ENCODE results near the gene SAPCD2.

SAPCD2 gene

DNA sequence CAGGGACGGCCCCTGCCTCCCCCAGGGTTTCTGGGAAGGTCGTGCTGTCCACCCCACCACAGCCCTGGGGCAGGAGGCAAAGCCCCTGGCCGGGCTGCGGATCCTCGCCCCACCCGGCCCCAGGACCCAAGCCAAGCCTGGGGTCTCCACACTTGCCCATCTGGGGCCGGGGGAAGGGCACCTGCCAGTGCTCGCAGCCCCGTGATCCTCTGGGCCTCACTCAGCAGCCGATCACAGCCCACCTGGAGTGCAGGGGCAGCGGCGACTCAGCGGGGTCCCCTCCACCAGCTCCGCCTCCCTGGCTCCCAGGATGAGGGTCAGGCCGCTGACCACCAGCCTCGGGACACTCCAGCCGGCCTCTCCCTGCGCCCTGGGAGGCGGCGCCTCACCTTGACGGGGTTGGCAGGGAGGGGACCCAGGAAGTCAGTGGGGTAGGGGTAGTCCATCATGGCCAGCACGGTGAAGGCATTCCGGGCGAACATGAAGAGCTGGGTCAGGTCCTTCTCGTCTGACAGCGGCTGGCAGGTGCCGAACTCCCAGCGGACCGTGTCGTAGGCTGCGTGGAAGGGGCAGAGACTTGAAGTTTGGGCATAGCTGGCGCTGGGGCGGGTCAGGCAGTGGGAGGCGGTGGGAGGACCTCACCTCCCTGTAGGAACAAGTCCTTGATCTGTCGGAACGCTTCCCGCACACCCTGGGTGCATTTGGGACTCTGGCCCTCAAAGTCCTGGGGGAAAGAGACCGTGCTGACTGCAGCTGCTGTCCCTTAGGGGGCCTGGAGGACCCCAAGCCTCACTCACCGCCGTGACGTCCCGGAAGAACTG, 42.4 kb upstream of the SAPCD2 start:
- Histone ChIP-seq H3K9me3 (ENCODE audit: control insufficient read depth, insufficient read depth, low read depth, low read length) (no peaks in the 10 kb centered on the region), H3K36me3 (ENCODE audit: control insufficient read depth, insufficient read depth, low read length) (peaks cover 13% of the 10 kb centered on the region), H3K9ac (ENCODE audit: low read length) (no peak overlapping the region), H3K27ac (ENCODE audit: low read depth, low read length) (no peak overlapping the region), H3K4me3 (ENCODE audit: low read depth, low read length) (no peak overlapping the region), H3K27me3 (ENCODE audit: control insufficient read depth, insufficient read depth, low read length) (peaks cover 36% of the 10 kb centered on the region), H3K4me1 (ENCODE audit: control insufficient read depth, insufficient read depth, low read length) (0 out of 2 replicates have a peak, but pooled peaks cover 6% of the 10 kb centered on the region)

DNA sequence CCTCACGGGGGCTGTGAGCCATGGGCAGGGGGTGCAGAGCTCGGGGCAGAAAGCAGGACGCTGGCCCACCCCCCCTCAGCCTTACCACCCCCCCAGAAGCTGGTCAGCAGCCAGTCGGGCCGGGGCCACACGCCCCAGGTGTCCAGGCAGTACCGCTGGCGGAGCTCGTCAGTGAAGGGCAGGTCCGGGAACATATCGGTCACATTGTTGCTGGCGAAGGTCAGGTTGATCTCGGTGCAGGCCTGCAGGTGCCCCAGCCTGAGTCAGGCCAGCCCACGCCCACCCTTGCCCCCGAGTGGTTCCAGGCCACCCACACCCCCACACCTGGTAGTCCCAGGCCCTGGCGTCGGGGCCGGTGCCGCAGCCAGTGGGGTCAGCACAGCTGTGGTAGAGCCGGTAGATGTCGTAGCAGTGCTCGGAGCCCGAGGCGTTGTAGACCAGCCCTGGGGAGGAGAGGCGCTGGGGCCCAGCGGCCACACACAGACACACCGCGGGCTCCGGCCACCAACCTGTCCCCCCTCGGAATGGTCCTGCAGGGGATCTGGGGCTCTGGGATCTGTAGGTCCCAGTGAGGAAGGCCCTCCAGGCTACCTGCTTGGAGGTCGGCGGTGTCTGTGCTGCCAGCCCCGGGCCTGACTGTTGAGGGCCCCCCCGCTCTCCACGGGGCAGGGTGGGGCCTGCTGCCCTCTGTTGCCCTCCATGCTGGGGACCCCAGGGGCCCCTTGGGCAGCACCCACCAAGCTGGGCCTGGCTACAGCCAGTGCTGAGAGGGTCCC, 41.6 kb upstream of the SAPCD2 start:
- peaks cover 32% of the 10 kb centered on the region for H3K27me3 ChIP-seq (ENCODE audit: control insufficient read depth, insufficient read depth, low read length)
- H3K27ac ChIP-seq (ENCODE audit: low read depth, low read length): no peak overlapping the region
- no peak overlapping the region for H3K4me3 ChIP-seq (ENCODE audit: low read depth, low read length)
- H3K36me3 ChIP-seq (ENCODE audit: control insufficient read depth, insufficient read depth, low read length): peaks cover 21% of the 10 kb centered on the region
- no peak overlapping the region for H3K9ac ChIP-seq (ENCODE audit: low read length)
- H3K4me1 ChIP-seq (ENCODE audit: control insufficient read depth, insufficient read depth, low read length): 0 out of 2 replicates have a peak, but pooled peaks cover 6% of the 10 kb centered on the region
- no peaks in the 10 kb centered on the region for H3K9me3 ChIP-seq (ENCODE audit: control insufficient read depth, insufficient read depth, low read depth, low read length)

- H3K27ac ChIP-seq (ENCODE audit: low read depth, low read length): no peak overlapping the region
- H3K4me1 ChIP-seq (ENCODE audit: control insufficient read depth, insufficient read depth, low read length): 0 out of 2 replicates have a peak, but pooled peaks cover 6% of the 10 kb centered on the region
- H3K9ac ChIP-seq (ENCODE audit: low read length): no peak overlapping the region
- H3K9me3 ChIP-seq (ENCODE audit: control insufficient read depth, insufficient read depth, low read depth, low read length): no peaks in the 10 kb centered on the region
- H3K27me3 ChIP-seq (ENCODE audit: control insufficient read depth, insufficient read depth, low read length): peaks cover 30% of the 10 kb centered on the region
- peaks cover 27% of the 10 kb centered on the region for H3K36me3 ChIP-seq (ENCODE audit: control insufficient read depth, insufficient read depth, low read length)
- H3K4me3 ChIP-seq (ENCODE audit: low read depth, low read length): no peak overlapping the region
Observed at GRCh38 chr9:137110911-137111787, 40.8 kb upstream of the SAPCD2 start.

- Histone ChIP-seq H3K4me3 (ENCODE audit: low read depth, low read length) (no peak overlapping the region), H3K4me1 (ENCODE audit: control insufficient read depth, insufficient read depth, low read length) (0 out of 2 replicates have a peak, but pooled peaks cover 5% of the 10 kb centered on the region), H3K9ac (ENCODE audit: low read length) (no peak overlapping the region), H3K36me3 (ENCODE audit: control insufficient read depth, insufficient read depth, low read length) (peaks cover 35% of the 10 kb centered on the region), H3K9me3 (ENCODE audit: control insufficient read depth, insufficient read depth, low read depth, low read length) (no peaks in the 10 kb centered on the region), H3K27ac (ENCODE audit: low read depth, low read length) (no peak overlapping the region), H3K27me3 (ENCODE audit: control insufficient read depth, insufficient read depth, low read length) (peaks cover 22% of the 10 kb centered on the region)
Observed at GRCh38 chr9:137110147-137110910, 40.0 kb upstream of the SAPCD2 start.

GRCh38 chr9:137109250-137110146, 39.1 kb upstream of the SAPCD2 start:
- Histone ChIP-seq H3K4me3 (ENCODE audit: low read depth, low read length) (no peak overlapping the region), H3K27ac (ENCODE audit: low read depth, low read length) (no peak overlapping the region), H3K9ac (ENCODE audit: low read length) (no peak overlapping the region), H3K9me3 (ENCODE audit: control insufficient read depth, insufficient read depth, low read depth, low read length) (no peaks in the 10 kb centered on the region), H3K36me3 (ENCODE audit: control insufficient read depth, insufficient read depth, low read length) (peaks cover 43% of the 10 kb centered on the region), H3K4me1 (ENCODE audit: control insufficient read depth, insufficient read depth, low read length) (no peaks in the 10 kb centered on the region), H3K27me3 (ENCODE audit: control insufficient read depth, insufficient read depth, low read length) (peaks cover 13% of the 10 kb centered on the region)

GRCh38 chr9:137108608-137109249, 38.4 kb upstream of the SAPCD2 start:
- Histone ChIP-seq H3K9ac (ENCODE audit: low read length) (no peak overlapping the region), H3K4me3 (ENCODE audit: low read depth, low read length) (no peak overlapping the region), H3K9me3 (ENCODE audit: control insufficient read depth, insufficient read depth, low read depth, low read length) (no peaks in the 10 kb centered on the region), H3K36me3 (ENCODE audit: control insufficient read depth, insufficient read depth, low read length) (peaks cover 48% of the 10 kb centered on the region), H3K27ac (ENCODE audit: low read depth, low read length) (no peak overlapping the region), H3K4me1 (ENCODE audit: control insufficient read depth, insufficient read depth, low read length) (no peaks in the 10 kb centered on the region), H3K27me3 (ENCODE audit: control insufficient read depth, insufficient read depth, low read length) (peaks cover 11% of the 10 kb centered on the region)

DNA sequence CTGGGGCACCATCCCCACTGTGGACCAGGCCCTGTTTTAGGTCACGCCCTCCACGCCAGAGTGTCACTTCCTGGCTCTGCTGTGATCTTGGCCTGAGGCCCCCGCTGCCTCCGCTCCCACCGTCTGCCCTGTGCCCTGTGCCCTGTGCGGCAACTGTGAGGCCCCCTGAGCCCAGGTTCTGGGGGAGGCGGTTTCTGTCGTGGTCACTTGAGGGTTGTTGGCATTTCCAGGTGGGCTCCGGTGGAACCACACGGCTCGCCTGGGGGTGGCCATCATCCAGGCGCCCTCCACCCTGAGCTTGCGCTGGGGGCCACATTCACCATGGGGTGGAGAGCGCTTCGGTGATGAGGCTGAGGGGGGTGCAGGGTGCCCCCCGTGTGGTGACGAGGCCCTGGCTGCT, 37.6 kb upstream of the SAPCD2 start:
- Histone ChIP-seq H3K4me3 (ENCODE audit: low read depth, low read length) (no peak overlapping the region), H3K9me3 (ENCODE audit: control insufficient read depth, insufficient read depth, low read depth, low read length) (peaks cover 6% of the 10 kb centered on the region; the same call in 1 of the 2 replicates), H3K36me3 (ENCODE audit: control insufficient read depth, insufficient read depth, low read length) (peaks cover 56% of the 10 kb centered on the region), H3K9ac (ENCODE audit: low read length) (no peak overlapping the region), H3K4me1 (ENCODE audit: control insufficient read depth, insufficient read depth, low read length) (no peaks in the 10 kb centered on the region), H3K27me3 (ENCODE audit: control insufficient read depth, insufficient read depth, low read length) (peaks cover 5% of the 10 kb centered on the region), H3K27ac (ENCODE audit: low read depth, low read length) (no peak overlapping the region)

DNA sequence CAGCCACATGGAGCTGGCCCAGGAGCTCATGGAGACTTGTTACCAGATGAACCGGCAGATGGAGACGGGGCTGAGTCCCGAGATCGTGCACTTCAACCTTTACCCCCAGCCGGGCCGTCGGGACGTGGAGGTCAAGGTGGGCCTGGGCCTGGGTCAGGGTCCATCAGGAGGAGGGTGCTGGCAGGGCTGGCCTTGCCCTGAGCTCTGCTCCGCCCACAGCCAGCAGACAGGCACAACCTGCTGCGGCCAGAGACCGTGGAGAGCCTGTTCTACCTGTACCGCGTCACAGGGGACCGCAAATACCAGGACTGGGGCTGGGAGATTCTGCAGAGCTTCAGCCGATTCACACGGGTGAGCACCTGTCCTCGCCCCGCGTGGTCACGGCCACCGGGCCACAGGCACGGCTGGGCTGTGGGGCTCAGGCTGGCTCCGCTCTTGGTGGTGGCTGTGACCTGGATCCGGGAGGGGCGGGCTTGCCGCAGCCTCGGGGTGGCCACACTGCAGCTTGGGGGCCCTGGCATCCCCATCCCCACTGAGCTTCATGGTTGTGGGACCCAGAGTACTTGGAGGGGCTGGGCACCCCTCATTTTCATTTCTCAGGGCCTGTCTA, 37.1 kb upstream of the SAPCD2 start:
- H3K36me3 ChIP-seq (ENCODE audit: control insufficient read depth, insufficient read depth, low read length): peaks cover 61% of the 10 kb centered on the region
- H3K27ac ChIP-seq (ENCODE audit: low read depth, low read length): no peak overlapping the region
- H3K4me3 ChIP-seq (ENCODE audit: low read depth, low read length): no peak overlapping the region
- peaks cover 12% of the 10 kb centered on the region for H3K9me3 ChIP-seq (ENCODE audit: control insufficient read depth, insufficient read depth, low read depth, low read length)
- H3K27me3 ChIP-seq (ENCODE audit: control insufficient read depth, insufficient read depth, low read length): no peaks in the 10 kb centered on the region
- no peak overlapping the region for H3K9ac ChIP-seq (ENCODE audit: low read length)
- H3K4me1 ChIP-seq (ENCODE audit: control insufficient read depth, insufficient read depth, low read length): no peaks in the 10 kb centered on the region

DNA sequence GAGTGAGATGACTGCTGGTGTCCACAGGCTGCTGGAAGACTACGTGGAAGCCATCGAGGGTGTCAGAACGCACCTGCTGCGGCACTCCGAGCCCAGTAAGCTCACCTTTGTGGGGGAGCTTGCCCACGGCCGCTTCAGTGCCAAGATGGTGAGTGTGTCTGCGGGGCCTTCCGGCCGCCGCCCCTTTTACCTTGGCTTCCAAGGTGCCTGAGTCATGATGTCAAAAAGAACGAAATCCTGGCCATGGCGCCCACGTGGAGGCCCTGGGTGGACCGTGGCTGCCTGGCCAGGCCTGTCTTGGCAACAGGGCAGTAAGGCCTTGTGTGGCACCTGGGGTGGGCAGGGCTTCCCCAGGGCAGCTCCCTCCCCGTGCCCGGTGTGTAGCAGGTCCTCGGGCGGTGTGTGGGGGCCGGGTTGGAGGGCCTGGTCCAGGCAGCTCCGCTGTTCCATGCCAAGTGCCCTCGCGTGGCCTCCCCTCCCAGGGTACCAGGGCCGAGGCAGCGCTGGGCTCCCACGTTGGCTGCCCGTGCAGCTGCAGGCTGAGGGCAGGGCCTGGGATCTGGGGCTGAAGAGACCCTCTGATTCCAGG, 36.4 kb upstream of the SAPCD2 start:
- Histone ChIP-seq H3K9ac (ENCODE audit: low read length) (no peak overlapping the region), H3K36me3 (ENCODE audit: control insufficient read depth, insufficient read depth, low read length) (peaks cover 68% of the 10 kb centered on the region), H3K4me3 (ENCODE audit: low read depth, low read length) (no peak overlapping the region)

More for the DNA sequence above, 36.4 kb upstream of the SAPCD2 start:
- H3K9me3 ChIP-seq (ENCODE audit: control insufficient read depth, insufficient read depth, low read depth, low read length): peaks cover 19% of the 10 kb centered on the region
- H3K27me3 ChIP-seq (ENCODE audit: control insufficient read depth, insufficient read depth, low read length): no peaks in the 10 kb centered on the region
- no peak overlapping the region for H3K27ac ChIP-seq (ENCODE audit: low read depth, low read length)
- H3K4me1 ChIP-seq (ENCODE audit: control insufficient read depth, insufficient read depth, low read length): no peaks in the 10 kb centered on the region

All from HUES6 (cell line).